Brain microvascular endothelial cell (primary cell): ENCODE results near the gene GCG.

Source experiments
- DNase-seq: peaks from one replicate; pipeline ENCODE4 v3.0.0-alpha.2; 2020
- H3K27ac ChIP-seq: fragments of 250-450 bp; sonication (Bioruptor Pico); 2 replicates; pipeline ENCODE4 v1.5.1; 2020; ENCODE audit warnings: mild to moderate bottlenecking, moderate library complexity
- H3K27me3 ChIP-seq: fragments of 250-450 bp; sonication (Bioruptor Pico); replicated peaks from 2 replicates; pipeline ENCODE4 v1.5.1; 2020; ENCODE audit warnings: mild to moderate bottlenecking
- H3K36me3 ChIP-seq: fragments of 250-450 bp; sonication (Bioruptor Pico); replicated peaks from 2 replicates; pipeline ENCODE4 v1.5.1; 2020; ENCODE audit warnings: mild to moderate bottlenecking
- H3K4me3 ChIP-seq: 2 replicates; pipeline ENCODE4 v1.5.1; 2011; ENCODE audit warnings: low read depth, mild to moderate bottlenecking, control low read depth, low read length, moderate library complexity
- CTCF ChIP-seq: IDR thresholded peaks from 2 replicates; pipeline ENCODE4 v1.5.1; 2011; ENCODE audit warnings: low read depth, mild to moderate bottlenecking, moderate library complexity, low read length, control low read depth, inconsistent platforms; ENCODE audit errors: missing control alignments
- in situ Hi-C: cut with HindIII; loops from 2 replicates; pipeline ENCODE4 v1.10.0; 2017; ENCODE audit warnings: low sequenced_read_pairs, low pct_ligation_motif_present

The GCG gene

GRCh38 chr2:162115076-162115475 lies 37.0 kb downstream of the GCG start:
- TF ChIP-seq CTCF = no peak
- in situ Hi-C loops = no loop called here
- H3K36me3 ChIP-seq = no peaks in the 10 kb centered on the region
- H3K27me3 ChIP-seq = no peaks in the 10 kb centered on the region
- no peak overlapping the region for H3K4me3 ChIP-seq
- no peak for DNase-seq
- H3K27ac ChIP-seq = no peak overlapping the region

GRCh38 chr2:162114271-162114670 lies 37.8 kb downstream of the GCG start:
- Histone ChIP-seq H3K4me3 (no peak overlapping the region), H3K27ac (peak overlapping the region; percentile 16), H3K36me3 (no peaks in the 10 kb centered on the region), H3K27me3 (no peaks in the 10 kb centered on the region)
- in situ Hi-C loops = no loop called here
- DNase-seq = no peak
- TF ChIP-seq CTCF = no peak

GRCh38 chr2:162113776-162114168 lies 38.3 kb downstream of the GCG start:
- no peaks in the 10 kb centered on the region for H3K27me3 ChIP-seq
- in situ Hi-C loops = no loop called here
- H3K4me3 ChIP-seq = no peak overlapping the region
- DNase-seq = peak; percentile 74
- no peak for TF ChIP-seq CTCF
- H3K36me3 ChIP-seq = no peaks in the 10 kb centered on the region
- H3K27ac ChIP-seq = peak overlapping the region; percentile 16

- in situ Hi-C loops = no loop called here
These were observed 38.8 kb downstream of the GCG start for GRCh38 chr2:162113088-162113775.

GRCh38 chr2:162111958-162112850 lies 39.8 kb downstream of the GCG start:
- H3K36me3 ChIP-seq = no peaks in the 10 kb centered on the region
- H3K27ac ChIP-seq = no peak overlapping the region
- in situ Hi-C loops = no loop called here
- DNase-seq = no peak
- no peak overlapping the region for H3K4me3 ChIP-seq
- no peak for TF ChIP-seq CTCF
- no peaks in the 10 kb centered on the region for H3K27me3 ChIP-seq

More at GRCh38 chr2:162113088-162113775, 38.8 kb downstream of the GCG start:
- Histone ChIP-seq H3K27ac (no peak overlapping the region), H3K4me3 (no peak overlapping the region), H3K36me3 (no peaks in the 10 kb centered on the region), H3K27me3 (no peaks in the 10 kb centered on the region)
- DNase-seq = no peak
- no peak for TF ChIP-seq CTCF
